Embryonic facial prominence (tissue), 1 donor: ENCODE measurements around the gene PDE4C.

Experiments
- DNase-seq: peaks from one replicate; pipeline ENCODE4 v3.0.0-alpha.2; 2016; ENCODE audit errors: extremely low spot score

PDE4C gene

DNA sequence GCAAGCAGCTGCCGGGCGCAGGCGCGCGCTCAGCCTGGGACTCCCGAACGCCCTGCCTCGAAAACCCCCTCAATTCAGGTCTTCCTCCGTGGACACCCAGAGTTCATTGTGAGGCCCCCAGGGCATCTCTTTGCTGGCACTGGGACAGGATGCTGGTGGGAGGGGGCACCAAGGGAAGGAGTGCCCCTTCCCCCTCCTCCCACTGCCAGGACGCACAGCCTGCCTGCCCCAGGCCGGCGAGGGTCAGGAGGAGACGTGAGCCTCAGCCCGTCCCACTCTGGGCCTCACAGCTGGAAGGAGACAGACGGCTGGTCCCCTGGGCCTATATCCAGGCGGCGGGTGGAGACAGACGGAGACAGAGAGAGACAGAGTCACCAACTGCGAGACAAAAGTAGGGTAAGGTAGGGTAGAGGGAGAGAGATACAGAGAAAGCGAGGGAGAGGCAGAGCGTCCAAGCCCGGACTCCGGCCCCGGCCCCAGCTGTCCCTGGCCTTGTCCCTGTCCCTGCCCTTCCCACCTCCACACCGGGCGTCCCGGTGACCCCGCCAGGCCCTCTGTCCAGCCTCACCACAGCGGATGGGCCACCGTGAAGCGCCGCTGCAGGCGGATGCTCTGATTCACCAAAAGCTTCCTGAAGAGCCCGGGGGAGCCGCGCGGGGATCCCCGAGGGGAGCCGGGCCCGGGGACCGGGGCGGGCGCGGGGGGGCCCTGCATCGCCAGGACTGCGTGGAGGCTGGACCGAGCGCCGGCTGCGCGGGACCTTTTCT, at the start of gene PDE4C:
PDE4C (minus strand) TSS at position 737 of the 767 bp plus-strand sequence; CDS start at position 714, 23 bp downstream.
- no peak for DNase-seq

GRCh38 chr19:18274781-18275356, 48.6 kb upstream of the PDE4C start:
- DNase-seq = no peak

- DNase-seq = no peak
Observed at GRCh38 chr19:18274219-18274780, 48.1 kb upstream of the PDE4C start, which contains the start of gene IQCN. Gene IQCN (minus strand): TSS chr19:18274452. CDS start chr19:18269478, 4,974 bp downstream.

GRCh38 chr19:18273561-18274218, 47.5 kb upstream of the PDE4C start:
- DNase-seq = no peak

DNA sequence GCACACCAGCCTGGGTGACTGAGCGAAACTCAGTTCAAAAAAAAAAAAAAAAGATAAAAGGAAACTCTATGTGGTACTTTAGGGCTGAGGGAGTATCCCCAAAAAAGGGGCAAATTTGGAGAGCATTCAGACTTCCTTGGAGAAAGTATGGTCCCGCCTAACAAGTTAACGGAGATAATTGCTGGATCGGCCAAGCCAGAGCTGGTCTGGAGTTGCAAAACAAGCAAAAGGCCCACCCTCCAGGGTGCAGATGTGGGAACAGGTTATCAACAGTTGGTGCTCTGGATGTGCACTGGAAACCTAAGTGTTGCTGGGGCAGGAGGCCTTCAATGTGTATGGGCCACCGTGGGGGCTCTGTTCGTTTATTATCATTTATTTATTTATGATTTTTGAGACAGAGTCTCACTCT, 45.2 kb upstream of the PDE4C start:
- DNase-seq = no peak

DNA sequence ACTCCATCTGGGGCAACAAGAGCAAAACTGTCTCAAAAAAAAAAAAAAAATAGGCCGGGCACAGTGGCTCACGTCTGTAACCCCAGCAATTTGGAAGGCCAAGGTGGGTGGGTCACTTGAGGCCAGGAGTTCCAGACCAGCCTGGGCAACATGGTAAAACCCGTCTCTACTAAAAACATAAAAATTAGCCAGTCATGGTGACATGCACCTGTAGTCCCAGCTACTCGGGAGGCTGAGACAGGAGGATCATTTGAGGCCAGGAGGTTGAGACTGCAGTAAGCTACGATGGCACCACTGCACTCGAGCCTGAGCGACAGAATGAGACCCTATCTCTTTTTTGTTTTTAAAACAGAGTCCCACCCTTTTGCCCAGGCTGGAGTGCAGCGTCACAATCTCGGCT, 44.1 kb upstream of the PDE4C start:
- no peak for DNase-seq

- no peak for DNase-seq
Observed at GRCh38 chr19:18269070-18269723, 43.0 kb upstream of the PDE4C start.

GRCh38 chr19:18266771-18267686, 40.8 kb upstream of the PDE4C start:
- DNase-seq = no peak

DNA sequence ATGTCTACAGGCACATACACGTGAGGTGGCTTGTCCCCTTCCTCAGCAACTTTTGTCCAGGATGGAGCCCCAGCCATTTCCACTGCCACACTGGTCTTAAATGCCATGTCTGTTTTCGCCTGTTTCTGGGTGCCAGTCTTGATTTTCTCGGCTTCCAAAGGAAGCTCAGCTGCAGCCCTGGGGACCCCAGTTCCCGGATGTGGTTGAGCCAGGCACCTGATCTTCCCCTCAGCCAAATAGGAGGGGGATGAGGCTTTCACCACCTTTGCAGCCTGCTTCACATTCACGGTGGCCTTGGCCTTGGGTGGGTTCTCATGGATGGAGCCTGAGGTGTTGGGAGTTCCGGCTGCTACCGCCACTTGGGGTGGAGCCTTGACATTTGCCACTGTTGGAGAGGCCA, 39.3 kb upstream of the PDE4C start:
- DNase-seq = no peak

DNA sequence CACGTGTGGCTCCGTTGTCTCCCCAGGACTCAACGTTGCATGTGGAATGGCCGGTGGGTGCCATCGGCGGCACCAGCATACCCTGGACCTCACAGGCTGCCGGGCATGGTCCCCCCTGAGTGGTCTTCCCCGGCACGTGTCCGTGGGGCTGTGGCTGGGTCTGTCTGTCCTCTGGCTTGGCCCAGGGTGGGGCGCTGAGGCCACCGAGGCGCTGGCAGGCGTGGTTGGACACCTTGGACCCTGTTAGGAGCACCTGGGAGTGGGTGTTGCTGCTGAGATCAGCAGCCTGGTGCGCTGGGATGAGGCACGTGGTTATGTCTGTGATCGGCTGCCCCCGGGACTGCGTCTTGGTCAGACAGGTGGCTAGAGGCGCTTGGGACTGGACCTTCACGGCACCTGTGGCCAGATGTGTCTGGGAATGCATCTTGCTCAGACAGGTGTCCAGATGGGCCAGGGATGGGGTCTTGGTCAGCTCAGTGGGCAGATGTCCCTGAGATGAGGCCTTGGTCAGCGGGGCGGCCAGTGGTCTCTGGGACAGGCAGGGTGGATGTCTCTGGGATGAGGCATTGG, 38.8 kb upstream of the PDE4C start:
- DNase-seq = no peak

DNA sequence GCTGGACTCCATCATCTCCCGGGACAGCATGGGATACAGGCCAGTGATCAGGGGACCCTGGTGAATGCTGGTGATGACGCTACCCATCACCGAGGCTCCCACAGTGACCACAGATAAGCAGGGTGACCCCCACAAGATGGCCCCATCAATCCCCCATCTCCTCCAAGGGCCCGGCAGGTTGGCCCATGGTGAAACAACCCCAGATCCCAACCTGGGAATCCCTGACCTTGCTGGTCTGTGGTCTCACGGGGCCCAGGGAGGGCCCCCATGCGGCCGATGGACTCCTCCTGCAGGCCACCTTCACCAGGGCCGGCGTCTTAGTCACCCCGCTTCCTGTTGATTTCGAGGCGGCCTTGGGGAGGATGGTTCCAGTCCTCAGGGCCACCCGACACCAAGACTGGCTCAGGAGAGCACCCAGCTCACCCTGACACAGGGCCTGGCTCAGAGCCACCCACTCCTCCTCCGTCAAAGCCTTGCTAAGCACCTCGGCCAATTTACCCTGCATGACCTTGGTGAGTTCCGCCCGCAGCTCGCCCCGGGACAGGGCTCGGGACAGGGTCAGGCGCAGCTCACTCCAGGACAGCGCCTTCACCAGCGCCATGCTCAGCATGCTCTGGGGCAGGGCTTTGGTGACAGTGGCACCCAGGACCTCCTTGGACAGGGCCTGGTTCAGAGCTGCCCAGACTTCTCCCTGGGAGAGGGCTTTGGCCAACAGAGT, 38.1 kb upstream of the PDE4C start:
- no peak for DNase-seq

- DNase-seq = no peak
Observed at GRCh38 chr19:18263324-18264136, 37.3 kb upstream of the PDE4C start.

DNA sequence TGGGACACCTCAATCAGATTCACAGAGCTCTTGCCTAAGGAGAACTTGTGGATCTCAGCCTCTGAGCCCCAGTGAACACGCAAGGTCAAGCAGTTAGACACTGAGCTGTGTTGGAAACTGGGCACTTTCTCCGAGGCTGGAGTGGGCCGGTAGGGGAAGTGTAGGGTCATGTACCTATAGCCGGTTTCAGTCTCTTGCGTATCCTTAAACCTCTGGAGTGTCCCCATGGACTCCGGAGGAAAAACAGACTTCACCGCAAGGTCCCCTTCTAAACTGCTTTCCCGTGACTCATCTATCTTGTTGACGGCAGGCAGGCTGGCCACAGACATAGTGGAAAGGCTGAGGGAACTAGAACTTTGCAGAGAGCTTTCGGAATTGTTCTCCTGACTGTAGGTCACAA, 36.7 kb upstream of the PDE4C start:
- no peak for DNase-seq

DNA sequence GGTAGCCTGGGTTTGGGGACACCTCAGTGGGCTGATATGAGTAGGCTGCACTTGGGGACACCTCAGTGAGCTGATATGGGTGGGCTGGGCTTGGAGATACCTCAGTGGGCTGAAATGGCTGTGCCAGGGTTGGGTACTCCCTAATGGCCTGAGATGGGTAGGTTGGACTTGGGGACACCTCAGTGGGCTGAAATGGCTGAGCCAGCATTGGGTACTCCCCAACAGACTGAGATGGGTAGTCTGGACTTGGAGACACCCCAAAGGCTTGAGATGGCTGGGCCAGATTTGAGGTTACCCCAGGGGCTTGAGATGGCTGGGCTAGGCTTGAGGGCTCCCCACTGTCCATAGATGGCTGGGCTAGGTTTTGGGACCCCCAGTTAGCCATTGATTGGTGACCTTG, 35.9 kb upstream of the PDE4C start:
- no peak for DNase-seq

- DNase-seq = no peak
Observed at GRCh38 chr19:18261474-18261873, 35.2 kb upstream of the PDE4C start.

DNA sequence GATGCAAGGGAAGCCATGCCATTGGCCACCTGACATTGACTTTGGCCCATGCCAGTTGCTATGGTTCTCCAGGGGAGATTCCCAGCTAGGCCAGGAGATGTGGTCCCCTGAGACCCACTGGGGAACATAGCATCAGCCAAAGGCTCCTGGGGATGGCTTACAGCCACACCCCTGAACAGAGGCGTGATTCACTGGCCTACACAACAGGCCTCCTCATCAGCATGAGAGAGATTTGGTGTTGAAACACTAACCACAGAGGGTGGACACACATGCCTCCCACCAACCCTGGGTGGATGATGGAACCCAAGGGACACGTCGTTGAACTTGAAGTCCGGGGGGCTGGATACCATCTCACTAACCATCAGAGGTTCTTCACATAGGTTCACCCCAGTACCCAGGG, 33.7 kb upstream of the PDE4C start:
- no peak for DNase-seq

- no peak for DNase-seq
Observed at GRCh38 chr19:18257503-18258470, 31.5 kb upstream of the PDE4C start.
